ENCODE data around the gene ATF5.

Gene ATF5, protein sequence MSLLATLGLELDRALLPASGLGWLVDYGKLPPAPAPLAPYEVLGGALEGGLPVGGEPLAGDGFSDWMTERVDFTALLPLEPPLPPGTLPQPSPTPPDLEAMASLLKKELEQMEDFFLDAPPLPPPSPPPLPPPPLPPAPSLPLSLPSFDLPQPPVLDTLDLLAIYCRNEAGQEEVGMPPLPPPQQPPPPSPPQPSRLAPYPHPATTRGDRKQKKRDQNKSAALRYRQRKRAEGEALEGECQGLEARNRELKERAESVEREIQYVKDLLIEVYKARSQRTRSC
- long read RNA-seq, transcript ATF5-205 (2 exons, 682 nt) = major isoform, 46 of 56 reads
- long read RNA-seq, partial matches to known transcripts = 1 of 56 reads
- long read RNA-seq, other reads (novel, unspliced or antisense) = 9 of 56 reads

DNA sequence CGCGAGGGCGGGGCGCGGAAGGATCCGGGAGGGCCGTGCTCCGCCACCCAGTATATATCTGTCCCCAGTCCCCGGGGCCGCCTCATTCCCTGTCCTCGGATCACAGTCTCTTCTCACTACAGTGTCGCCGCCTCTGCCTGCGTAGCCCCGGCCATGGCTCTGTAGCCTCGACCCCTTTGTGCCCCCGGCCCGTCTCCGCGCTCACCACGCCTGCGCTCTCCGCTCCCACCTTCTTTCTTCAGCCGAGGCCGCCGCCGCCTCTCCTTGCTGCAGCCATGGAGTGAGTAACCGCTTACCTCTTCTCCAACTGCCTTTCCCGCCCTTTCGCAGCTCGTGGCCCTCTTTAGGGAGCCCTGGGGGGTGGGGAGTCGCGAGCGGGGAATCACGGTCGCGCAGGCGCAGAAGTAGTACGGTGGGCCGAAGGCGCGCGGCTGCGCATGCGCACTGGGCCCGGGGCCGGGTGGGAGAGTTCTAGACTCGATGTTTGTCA is at the start of gene ATF5, which contains the start of gene NUP62:
Gene ATF5, plus strand, starts transcription at position 85 of the 490 bp plus-strand sequence. CDS start 1,646 bp downstream, outside the sequence.
Gene NUP62, minus strand, starts transcription at position 384 of the 490 bp plus-strand sequence. CDS start 19,697 bp downstream, outside the sequence.
- Histone ChIP-seq H3K4me3 (replicated peaks; ENCODE audit: insufficient read depth, low read length) (peak within 1 kb of the TSS; percentile 77), H3K27me3 (ENCODE audit: insufficient read depth, poor library complexity, severe bottlenecking) (no peaks in the 10 kb centered on the region), H3K27ac (replicated peaks) (peak within 1 kb of the TSS; percentile 99)
- DNase-seq (ENCODE audit: low read depth in 1 of 2, low spot score in 1 of 2) = peak; percentile 75 to 90
- TF ChIP-seq SPI1 (IDR thresholded peaks at IDR 0.05; ENCODE audit: borderline replicate concordance, low read depth) (no peak), POLR2AphosphoS5 (IDR thresholded peaks at IDR 0.05; ENCODE audit: low read depth) (peak; percentile 85; the same call in 1 of the 2 replicates), GABPA (IDR thresholded peaks at IDR 0.05; ENCODE audit: low read depth) (no peak)
- TF ChIP-seq, protein P1, sequence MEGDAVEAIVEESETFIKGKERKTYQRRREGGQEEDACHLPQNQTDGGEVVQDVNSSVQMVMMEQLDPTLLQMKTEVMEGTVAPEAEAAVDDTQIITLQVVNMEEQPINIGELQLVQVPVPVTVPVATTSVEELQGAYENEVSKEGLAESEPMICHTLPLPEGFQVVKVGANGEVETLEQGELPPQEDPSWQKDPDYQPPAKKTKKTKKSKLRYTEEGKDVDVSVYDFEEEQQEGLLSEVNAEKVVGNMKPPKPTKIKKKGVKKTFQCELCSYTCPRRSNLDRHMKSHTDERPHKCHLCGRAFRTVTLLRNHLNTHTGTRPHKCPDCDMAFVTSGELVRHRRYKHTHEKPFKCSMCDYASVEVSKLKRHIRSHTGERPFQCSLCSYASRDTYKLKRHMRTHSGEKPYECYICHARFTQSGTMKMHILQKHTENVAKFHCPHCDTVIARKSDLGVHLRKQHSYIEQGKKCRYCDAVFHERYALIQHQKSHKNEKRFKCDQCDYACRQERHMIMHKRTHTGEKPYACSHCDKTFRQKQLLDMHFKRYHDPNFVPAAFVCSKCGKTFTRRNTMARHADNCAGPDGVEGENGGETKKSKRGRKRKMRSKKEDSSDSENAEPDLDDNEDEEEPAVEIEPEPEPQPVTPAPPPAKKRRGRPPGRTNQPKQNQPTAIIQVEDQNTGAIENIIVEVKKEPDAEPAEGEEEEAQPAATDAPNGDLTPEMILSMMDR (IDR thresholded peaks at IDR 0.05; ENCODE audit: insufficient read depth, low read length) = no peak
- TF ChIP-seq, protein P2, sequence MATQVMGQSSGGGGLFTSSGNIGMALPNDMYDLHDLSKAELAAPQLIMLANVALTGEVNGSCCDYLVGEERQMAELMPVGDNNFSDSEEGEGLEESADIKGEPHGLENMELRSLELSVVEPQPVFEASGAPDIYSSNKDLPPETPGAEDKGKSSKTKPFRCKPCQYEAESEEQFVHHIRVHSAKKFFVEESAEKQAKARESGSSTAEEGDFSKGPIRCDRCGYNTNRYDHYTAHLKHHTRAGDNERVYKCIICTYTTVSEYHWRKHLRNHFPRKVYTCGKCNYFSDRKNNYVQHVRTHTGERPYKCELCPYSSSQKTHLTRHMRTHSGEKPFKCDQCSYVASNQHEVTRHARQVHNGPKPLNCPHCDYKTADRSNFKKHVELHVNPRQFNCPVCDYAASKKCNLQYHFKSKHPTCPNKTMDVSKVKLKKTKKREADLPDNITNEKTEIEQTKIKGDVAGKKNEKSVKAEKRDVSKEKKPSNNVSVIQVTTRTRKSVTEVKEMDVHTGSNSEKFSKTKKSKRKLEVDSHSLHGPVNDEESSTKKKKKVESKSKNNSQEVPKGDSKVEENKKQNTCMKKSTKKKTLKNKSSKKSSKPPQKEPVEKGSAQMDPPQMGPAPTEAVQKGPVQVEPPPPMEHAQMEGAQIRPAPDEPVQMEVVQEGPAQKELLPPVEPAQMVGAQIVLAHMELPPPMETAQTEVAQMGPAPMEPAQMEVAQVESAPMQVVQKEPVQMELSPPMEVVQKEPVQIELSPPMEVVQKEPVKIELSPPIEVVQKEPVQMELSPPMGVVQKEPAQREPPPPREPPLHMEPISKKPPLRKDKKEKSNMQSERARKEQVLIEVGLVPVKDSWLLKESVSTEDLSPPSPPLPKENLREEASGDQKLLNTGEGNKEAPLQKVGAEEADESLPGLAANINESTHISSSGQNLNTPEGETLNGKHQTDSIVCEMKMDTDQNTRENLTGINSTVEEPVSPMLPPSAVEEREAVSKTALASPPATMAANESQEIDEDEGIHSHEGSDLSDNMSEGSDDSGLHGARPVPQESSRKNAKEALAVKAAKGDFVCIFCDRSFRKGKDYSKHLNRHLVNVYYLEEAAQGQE (IDR thresholded peaks at IDR 0.05; ENCODE audit: insufficient replicate concordance, low read depth) = peak; percentile 67

- peak; percentile 81 to 84 for DNase-seq (ENCODE audit: low read depth in 1 of 2, low spot score in 1 of 2)
- Histone ChIP-seq H3K4me3 (replicated peaks; ENCODE audit: insufficient read depth, low read length) (no peak overlapping the region), H3K27ac (replicated peaks) (no peak overlapping the region), H3K27me3 (ENCODE audit: insufficient read depth, poor library complexity, severe bottlenecking) (no peaks in the 10 kb centered on the region)
- peak; percentile 84 for TF ChIP-seq GABPA (IDR thresholded peaks at IDR 0.05; ENCODE audit: low read depth)
- no peak for TF ChIP-seq POLR2AphosphoS5 (IDR thresholded peaks at IDR 0.05; ENCODE audit: low read depth)
- peak; percentile 78; the same call in 1 of the 2 replicates for TF ChIP-seq SPI1 (IDR thresholded peaks at IDR 0.05; ENCODE audit: borderline replicate concordance, low read depth)
- TF ChIP-seq, protein P1 (IDR thresholded peaks at IDR 0.05; ENCODE audit: insufficient read depth, low read length) = no peak
- TF ChIP-seq, protein P2 (IDR thresholded peaks at IDR 0.05; ENCODE audit: insufficient replicate concordance, low read depth) = no peak
Measured at GRCh38 chr19:49879243-49879963, 49.6 kb upstream of the ATF5 start.

DNA sequence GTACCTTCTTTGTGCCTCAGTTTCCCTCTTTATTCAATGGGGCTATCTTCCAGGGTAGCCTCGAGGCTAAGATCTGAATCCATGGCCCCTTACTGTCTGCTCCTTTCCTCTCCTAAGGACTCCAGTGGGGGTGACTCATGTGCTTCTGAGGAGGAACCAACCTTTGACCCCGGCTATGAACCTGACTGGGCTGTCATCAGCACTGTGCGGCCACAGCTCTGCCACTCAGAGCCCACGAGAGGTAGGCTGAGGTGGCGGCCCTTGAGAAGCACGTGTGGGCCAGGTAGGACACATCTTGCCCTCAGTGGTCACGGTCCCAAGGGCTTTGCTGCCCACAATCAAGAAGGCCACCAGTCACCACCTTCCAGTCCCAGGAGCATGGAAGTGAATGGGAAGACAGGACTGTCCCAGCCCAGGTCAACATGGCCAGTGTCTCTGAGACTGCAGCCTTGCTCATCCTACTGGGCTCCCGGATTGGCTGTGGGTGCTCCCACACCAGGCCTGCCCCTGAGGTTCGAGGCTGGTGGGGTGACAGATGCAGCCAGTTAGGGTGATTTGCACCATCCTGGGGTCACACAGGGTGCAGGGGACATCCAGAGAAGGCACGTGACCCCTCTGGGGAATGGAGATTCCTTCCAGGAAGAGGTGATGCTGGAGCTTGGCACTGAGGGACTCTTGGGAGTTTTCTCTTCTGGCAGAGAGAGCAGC is 48.7 kb upstream of the ATF5 start:
- TF ChIP-seq SPI1 (IDR thresholded peaks at IDR 0.05; ENCODE audit: borderline replicate concordance, low read depth) (no peak), POLR2AphosphoS5 (IDR thresholded peaks at IDR 0.05; ENCODE audit: low read depth) (no peak), GABPA (IDR thresholded peaks at IDR 0.05; ENCODE audit: low read depth) (no peak)
- TF ChIP-seq, protein P1 (IDR thresholded peaks at IDR 0.05; ENCODE audit: insufficient read depth, low read length) = no peak
- TF ChIP-seq, protein P2 (IDR thresholded peaks at IDR 0.05; ENCODE audit: insufficient replicate concordance, low read depth) = no peak
- no peaks in the 10 kb centered on the region for H3K27me3 ChIP-seq (ENCODE audit: insufficient read depth, poor library complexity, severe bottlenecking)
- DNase-seq (ENCODE audit: low read depth in 1 of 2, low spot score in 1 of 2) = no peak
- H3K4me3 ChIP-seq (replicated peaks; ENCODE audit: insufficient read depth, low read length) = no peak overlapping the region
- H3K27ac ChIP-seq (replicated peaks) = no peak overlapping the region

All from HL-60 (cell line).